Measurements from ENCODE around the gene SSR2. TPM values are rescaled to one million over a fixed set of nuclear protein-coding genes. Genes with fewer than 3 reads are reported as not detected.
A peak's percentile ranks its signal among the peaks of the same experiment; 100 is the strongest.

Gene SSR2
- total RNA-seq, 6 experiments from 2014 or later, result 59.5 to 227 (median 103) TPM

- intact Hi-C loops (cut with DNase I), result no loop called here
- Histone ChIP-seq H3K9me3 (no peaks in the 10 kb centered on the region), H3K27ac (no peak overlapping the region), H3K4me3 (peak overlapping the region in 1 of 3 donors; percentile 4), H3K36me3 (no peaks in the 10 kb centered on the region), H3K4me1 (peaks cover 0 to 16% (median 2%) of the 10 kb centered on the region in 4 donors), H3K27me3 (no peaks in the 10 kb centered on the region)
- ATAC-seq, result no peak
- DNase-seq, result no peak
- 73% methylated on average over 9 of the region's 13 CpGs for WGBS (ENCODE audit: insufficient coverage, low coverage, low lambda C conversion rate, missing lambda C conversion rate)
- TF ChIP-seq CTCF (IDR thresholded peaks at IDR 0.05), result no peak
- no peak for TF ChIP-seq POLR2A (IDR thresholded peaks at IDR 0.05)
Measured at GRCh38 chr1:155974208-155975115, 46.3 kb downstream of the SSR2 start.

GRCh38 chr1:155973723-155974122 lies 47.0 kb downstream of the SSR2 start:
- intact Hi-C loops (cut with DNase I), result no loop called here
- 68% methylated on average over 3 of the region's 3 CpGs for WGBS (ENCODE audit: insufficient coverage, low coverage, low lambda C conversion rate, missing lambda C conversion rate)
- Histone ChIP-seq H3K4me1 (peaks cover 0 to 16% (median 2%) of the 10 kb centered on the region in 4 donors), H3K27ac (no peak overlapping the region), H3K27me3 (no peaks in the 10 kb centered on the region), H3K4me3 (no peak overlapping the region), H3K36me3 (no peaks in the 10 kb centered on the region), H3K9me3 (no peaks in the 10 kb centered on the region)
- ATAC-seq (no peak), DNase-seq (no peak)
- TF ChIP-seq POLR2A (IDR thresholded peaks at IDR 0.05) (no peak), CTCF (IDR thresholded peaks at IDR 0.05) (no peak)

GRCh38 chr1:155971910-155972809 lies 48.6 kb downstream of the SSR2 start:
- no peaks in the 10 kb centered on the region for H3K36me3 ChIP-seq
- peaks cover 0 to 27% (median 5%) of the 10 kb centered on the region in 4 donors for H3K4me1 ChIP-seq
- 65% methylated on average over 3 of the region's 9 CpGs for WGBS (ENCODE audit: insufficient coverage, low coverage, low lambda C conversion rate, missing lambda C conversion rate)
- DNase-seq (peak in 1 of 3 donors; percentile 27), ATAC-seq (peak; percentile 58 to 68 (median 64))
- no peaks in the 10 kb centered on the region for H3K9me3 ChIP-seq
- no peak overlapping the region for H3K4me3 ChIP-seq
- no peaks in the 10 kb centered on the region for H3K27me3 ChIP-seq
- H3K27ac ChIP-seq, result no peak overlapping the region
- TF ChIP-seq POLR2A (IDR thresholded peaks at IDR 0.05) (no peak), CTCF (IDR thresholded peaks at IDR 0.05) (no peak)
- intact Hi-C loops (cut with DNase I), result no loop called here

- Histone ChIP-seq H3K27ac (no peak overlapping the region), H3K4me3 (no peak overlapping the region), H3K36me3 (peaks cover 0 to 2% (median under 1%) of the 10 kb centered on the region in 4 donors), H3K9me3 (no peaks in the 10 kb centered on the region), H3K4me1 (peaks cover 0 to 22% (median 5%) of the 10 kb centered on the region in 4 donors), H3K27me3 (no peaks in the 10 kb centered on the region)
- intact Hi-C loops (cut with DNase I), result no loop called here
- peak; percentile 49 to 67 (median 54) for ATAC-seq
- no peak for TF ChIP-seq POLR2A (IDR thresholded peaks at IDR 0.05)
- DNase-seq, result peak in 2 of 3 donors; percentile 66 to 77
- 55% methylated on average over 7 of the region's 11 CpGs for WGBS (ENCODE audit: insufficient coverage, low coverage, low lambda C conversion rate, missing lambda C conversion rate)
Measured at GRCh38 chr1:155970531-155971167, 50.1 kb downstream of the SSR2 start.
